OCI-LY7 (cell line): Measurements from ENCODE around the gene MTG2. TPM values are rescaled to one million over a fixed set of nuclear protein-coding genes. Genes with fewer than 3 reads are reported as not detected.

Experiments
- BruUV-seq: library from RNA; stranded (reverse); fragments of 400-500 nt; replicated peaks from 2 replicates; lab custom pipeline; 2021; lab: Mats Ljungman, UMichigan
- CTCF ChIA-PET: fragments of 300-600 bp; sonication (Branson Sonifier 250); formaldehyde crosslinking; loops from one replicate; lab custom pipeline; 2022; ENCODE audit warnings: antibody characterized with exemption; ENCODE audit not compliant: unreplicated experiment; lab: Charles Lee
- POLR2A ChIA-PET: fragments of 300-600 bp; sonication (Branson Sonifier 250); formaldehyde crosslinking; loops from one replicate; lab custom pipeline; 2022; ENCODE audit warnings: antibody characterized with exemption; lab: Charles Lee
- DNase-seq: peaks from one replicate; pipeline ENCODE4 v3.0.0-alpha.2; 2015; ENCODE audit warnings: low spot score
- H2AFZ ChIP-seq: fragments of 200-600 bp; sonication (generic), shearing (Covaris generic); 2 replicates; pipeline ENCODE4 v1.6.1; 2014; ENCODE audit warnings: mild to moderate bottlenecking, antibody characterized with exemption, low read length, moderate library complexity
- H3K27ac ChIP-seq: fragments of 200-600 bp; sonication (generic); 2 replicates; pipeline ENCODE4 v1.5.1; 2014; ENCODE audit warnings: mixed run types, low read depth, mild to moderate bottlenecking, moderate library complexity, low read length, inconsistent platforms; ENCODE audit not compliant: poor library complexity, severe bottlenecking
- H3K36me3 ChIP-seq: fragments of 200-600 bp; sonication (generic); 2 replicates; pipeline ENCODE4 v1.6.1; 2014; ENCODE audit warnings: mild to moderate bottlenecking, antibody characterized with exemption, low read length, moderate library complexity, mixed read lengths; ENCODE audit not compliant: insufficient read depth
- H3K4me1 ChIP-seq: fragments of 200-600 bp; sonication (generic); 2 replicates; pipeline ENCODE4 v1.5.1; 2014; ENCODE audit warnings: mild to moderate bottlenecking, low read length; ENCODE audit not compliant: insufficient read depth, poor library complexity, severe bottlenecking
- H3K4me2 ChIP-seq: fragments of 200-600 bp; sonication (generic); 2 replicates; pipeline ENCODE4 v1.6.1; 2014; ENCODE audit warnings: mild to moderate bottlenecking, low read length
- H3K4me3 ChIP-seq: fragments of 200-600 bp; sonication (generic); 2 replicates; pipeline ENCODE4 v1.5.1; 2014; ENCODE audit warnings: mild to moderate bottlenecking, low read depth, low read length; ENCODE audit not compliant: poor library complexity, severe bottlenecking
- H3K79me2 ChIP-seq: fragments of 200-600 bp; sonication (generic); 2 replicates; pipeline ENCODE4 v1.6.1; 2016; ENCODE audit warnings: low read depth, mild to moderate bottlenecking, low read length, moderate library complexity, mixed read lengths; ENCODE audit not compliant: insufficient read depth
- H3K9me2 ChIP-seq: fragments of 200-600 bp; sonication (generic); 2 replicates; pipeline ENCODE4 v1.6.1; 2016; ENCODE audit warnings: mild to moderate bottlenecking, low read length, mixed read lengths; ENCODE audit not compliant: insufficient read depth
- H3K9me3 ChIP-seq: fragments of 200-600 bp; sonication (generic); 2 replicates; pipeline ENCODE4 v1.6.1; 2014; ENCODE audit warnings: mild to moderate bottlenecking, mixed run types, low read length, mixed read lengths
- H4K20me1 ChIP-seq: fragments of 200-600 bp; sonication (generic); 2 replicates; pipeline ENCODE4 v1.6.1; 2014; ENCODE audit warnings: mild to moderate bottlenecking, antibody characterized with exemption, low read length, moderate library complexity, mixed read lengths; ENCODE audit not compliant: insufficient read depth
- CTCF ChIP-seq: fragments of 200-600 bp; sonication (generic); conservative IDR thresholded peaks from 2 replicates; pipeline ENCODE4 v1.5.1; 2014; ENCODE audit warnings: mild to moderate bottlenecking, antibody characterized with exemption, low read length, moderate library complexity, mixed read lengths
- EZH2phosphoT487 ChIP-seq: fragments of 200-600 bp; sonication (generic); IDR thresholded peaks from 2 replicates; pipeline ENCODE4 v1.6.1; 2018; ENCODE audit warnings: low read depth, borderline replicate concordance, mild to moderate bottlenecking, mixed run types, antibody characterized with exemption, low read length, moderate library complexity, mixed read lengths
- intact Hi-C: fragments of 100-400 bp; cut with micrococcal nuclease; formaldehyde crosslinking; loops from one replicate; pipeline ENCODE4 v1.10.0; 2022; ENCODE audit not compliant: unreplicated experiment
- total RNA-seq, 2 experiments: library from RNA; depleted of rRNA in 1 of 2; stranded (reverse); fragments of >200 nt in 1 of 2; shearing (Covaris generic) in 1 of 2; gene quantifications; 2 replicates each; pipeline ENCODE4 v1.2.3, GENCODE V29; 2014 to 2022

The MTG2 gene
- total RNA-seq, 2 experiments from 2014 or later: 24.1 to 37.5 TPM

- Histone ChIP-seq H3K9me3 (no peaks in the 10 kb centered on the region), H2AFZ (no peak overlapping the region), H3K4me2 (no peak overlapping the region), H3K9me2 (no peaks in the 10 kb centered on the region), H3K36me3 (no peaks in the 10 kb centered on the region), H3K4me3 (no peak overlapping the region), H3K79me2 (no peaks in the 10 kb centered on the region), H3K27ac (no peak overlapping the region), H3K4me1 (no peaks in the 10 kb centered on the region), H4K20me1 (no peaks in the 10 kb centered on the region; the same call in 1 of the 2 replicates)
- POLR2A ChIA-PET: no interaction called here
- BruUV-seq: no TSS peak
- no peak for DNase-seq
- TF ChIP-seq CTCF: peak; percentile 41; the same call in 1 of the 2 replicates
- no peak for TF ChIP-seq EZH2phosphoT487
- intact Hi-C loops: no loop called here
- CTCF ChIA-PET: no interaction called here
These were observed 26.2 kb downstream of the MTG2 start for GRCh38 chr20:62208795-62209755.

- BruUV-seq: no TSS peak
These were observed 27.1 kb downstream of the MTG2 start for GRCh38 chr20:62209850-62210495.

More at GRCh38 chr20:62209850-62210495, 27.1 kb downstream of the MTG2 start:
- intact Hi-C loops: no loop called here
- H3K9me3 ChIP-seq: no peaks in the 10 kb centered on the region
- H2AFZ ChIP-seq: no peak overlapping the region
- no peaks in the 10 kb centered on the region; the same call in 1 of the 2 replicates for H4K20me1 ChIP-seq
- TF ChIP-seq EZH2phosphoT487 (no peak), CTCF (no peak)
- ChIA-PET POLR2A (no interaction called here), CTCF (interaction anchor here (0.6 kb wide), 1 partner anchor 762 kb away, joined by 3 read pairs; no protein-coding TSS in a partner anchor)
- H3K4me2 ChIP-seq: no peak overlapping the region
- no peaks in the 10 kb centered on the region for H3K79me2 ChIP-seq
- no peak for DNase-seq
- H3K4me3 ChIP-seq: no peak overlapping the region
- no peaks in the 10 kb centered on the region for H3K4me1 ChIP-seq
- no peaks in the 10 kb centered on the region for H3K36me3 ChIP-seq
- no peak overlapping the region for H3K27ac ChIP-seq
- H3K9me2 ChIP-seq: no peaks in the 10 kb centered on the region
